ENCODE results near the gene SCUBE1. TPM values are rescaled to one million over a fixed set of nuclear protein-coding genes. Genes with fewer than 3 reads are reported as not detected.
A peak's percentile ranks its signal among the peaks of the same experiment; 100 is the strongest.

The SCUBE1 gene
- total and polyA plus RNA-seq, 2 of the 4 experiments (the other 2 are of a cell fraction) = not detected

DNA sequence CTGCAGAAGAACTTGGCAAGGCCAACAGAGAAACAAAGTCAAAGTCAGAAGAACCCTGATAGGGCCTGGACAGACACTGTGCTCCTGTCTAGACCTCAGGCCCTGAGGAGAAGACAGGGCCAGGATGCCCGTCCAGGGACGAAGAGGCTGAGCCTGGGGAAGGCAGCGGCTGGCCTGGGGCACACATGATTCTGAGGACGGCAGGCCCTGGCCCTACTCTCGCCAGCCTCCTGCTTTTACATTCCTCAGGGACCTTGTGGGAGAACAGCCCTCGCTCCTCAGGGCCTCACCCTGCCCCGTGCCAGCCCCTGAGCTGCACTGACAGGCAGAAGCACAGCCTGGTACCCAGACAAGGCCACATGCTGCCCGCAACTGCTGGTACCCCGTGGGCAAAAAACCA lies 112.6 kb downstream of the SCUBE1 start:
- Histone ChIP-seq H3K4ac (ENCODE audit: low read depth, low read length) (no peak overlapping the region), H2AK5ac (ENCODE audit: low read depth, low read length) (no peak overlapping the region), H3K27me3 (ENCODE audit: control insufficient read depth, insufficient read depth, low read length) (peaks cover 41% of the 10 kb centered on the region), H3K79me1 (ENCODE audit: low read depth in 1 of 2, low read length in 2 of 2) (no peaks in the 10 kb centered on the region), H3K36me3 (ENCODE audit: control insufficient read depth, insufficient read depth, low read length) (no peaks in the 10 kb centered on the region), H4K91ac (ENCODE audit: insufficient read depth, low read depth, low read length) (no peak overlapping the region), H2BK5ac (ENCODE audit: low read depth, low read length, poor library complexity, severe bottlenecking) (no peak overlapping the region), H2AFZ (replicated peaks; ENCODE audit: low read length, poor library complexity) (peak overlapping the region; percentile 28), H2BK120ac (ENCODE audit: low read depth, low read length) (no peak overlapping the region), H2BK15ac (ENCODE audit: low read depth, low read length) (no peak overlapping the region), H3K56ac (ENCODE audit: extremely low read depth, insufficient read depth, low read length) (no peak overlapping the region), H4K8ac (ENCODE audit: low read depth in 2 of 2, low read length in 2 of 2) (no peak overlapping the region), H3K9me1 (ENCODE audit: insufficient read depth, low read length) (no peaks in the 10 kb centered on the region), H3K23ac (ENCODE audit: low read depth, low read length) (no peak overlapping the region), H2AK9ac (replicated peaks; ENCODE audit: low read depth, low read length, poor library complexity) (no peak overlapping the region), H3K4me2 (ENCODE audit: low read depth, low read length) (no peak overlapping the region), H3K9me3 (ENCODE audit: control insufficient read depth, insufficient read depth, low read length) (no peaks in the 10 kb centered on the region), H2BK20ac (ENCODE audit: low read depth, low read length) (no peak overlapping the region), H3K4me3 (ENCODE audit: insufficient read depth, low read depth, low read length) (no peak overlapping the region), H3K14ac (replicated peaks; ENCODE audit: low read depth, low read length) (no peak overlapping the region), H3K4me1 (ENCODE audit: control insufficient read depth, insufficient read depth, low read length) (no peaks in the 10 kb centered on the region; the same call in 1 of the 2 replicates), H4K5ac (ENCODE audit: low read depth, low read length) (no peak overlapping the region), H4K20me1 (ENCODE audit: insufficient read depth, low read length) (no peaks in the 10 kb centered on the region), H3K27ac (ENCODE audit: insufficient read depth, low read length) (no peak overlapping the region), H3K9ac (ENCODE audit: low read depth, low read length) (no peak overlapping the region), H3K18ac (ENCODE audit: low read depth, low read length) (no peak overlapping the region)
- dilution Hi-C loops (cut with HindIII; ENCODE audit: low sequenced_read_pairs, unreplicated experiment) (no loop called here), intact Hi-C loops (cut with micrococcal nuclease) (no loop called here), in situ Hi-C loops (cut with MboI; ENCODE audit: low sequenced_read_pairs) (no loop called here)
- CTCF ChIA-PET = no interaction called here
- ATAC-seq (ENCODE audit: low read depth) (no peak), DNase-seq (no peak)
- no TSS peak for BruUV-seq (replicated peaks)
- POLR2A ChIA-PET (ENCODE audit: unreplicated experiment) = no interaction called here
- 70% methylated on average over 7 of the region's 9 CpGs; no CpG with 5 or more reads in 1 of the 2 experiments for WGBS, 2 experiments (ENCODE audit: extremely low coverage in 2 of 2, insufficient read length in 1 of 2)
- TF ChIP-seq MXI1 (IDR thresholded peaks at IDR 0.05; ENCODE audit: borderline replicate concordance, low read depth, low read length) (no peak), RCOR1 (IDR thresholded peaks at IDR 0.05; ENCODE audit: insufficient replicate concordance, low read length) (no peak), RAD21 (IDR thresholded peaks at IDR 0.05; ENCODE audit: low read length) (no peak), RFX5 (IDR thresholded peaks at IDR 0.05; ENCODE audit: low read depth, low read length) (no peak), NFE2L2 (IDR thresholded peaks at IDR 0.05; ENCODE audit: low read depth, low read length) (no peak), CHD1 (IDR thresholded peaks at IDR 0.05; ENCODE audit: low read depth, low read length) (no peak), MAFK (IDR thresholded peaks at IDR 0.05; ENCODE audit: low read depth, low read length) (no peak)
- TF ChIP-seq, protein P1, sequence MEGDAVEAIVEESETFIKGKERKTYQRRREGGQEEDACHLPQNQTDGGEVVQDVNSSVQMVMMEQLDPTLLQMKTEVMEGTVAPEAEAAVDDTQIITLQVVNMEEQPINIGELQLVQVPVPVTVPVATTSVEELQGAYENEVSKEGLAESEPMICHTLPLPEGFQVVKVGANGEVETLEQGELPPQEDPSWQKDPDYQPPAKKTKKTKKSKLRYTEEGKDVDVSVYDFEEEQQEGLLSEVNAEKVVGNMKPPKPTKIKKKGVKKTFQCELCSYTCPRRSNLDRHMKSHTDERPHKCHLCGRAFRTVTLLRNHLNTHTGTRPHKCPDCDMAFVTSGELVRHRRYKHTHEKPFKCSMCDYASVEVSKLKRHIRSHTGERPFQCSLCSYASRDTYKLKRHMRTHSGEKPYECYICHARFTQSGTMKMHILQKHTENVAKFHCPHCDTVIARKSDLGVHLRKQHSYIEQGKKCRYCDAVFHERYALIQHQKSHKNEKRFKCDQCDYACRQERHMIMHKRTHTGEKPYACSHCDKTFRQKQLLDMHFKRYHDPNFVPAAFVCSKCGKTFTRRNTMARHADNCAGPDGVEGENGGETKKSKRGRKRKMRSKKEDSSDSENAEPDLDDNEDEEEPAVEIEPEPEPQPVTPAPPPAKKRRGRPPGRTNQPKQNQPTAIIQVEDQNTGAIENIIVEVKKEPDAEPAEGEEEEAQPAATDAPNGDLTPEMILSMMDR (conservative IDR thresholded peaks at IDR 0.05; ENCODE audit: low read depth, low read length) = no peak

Measured in IMR-90 (cell line).